ENCODE data around the gene CDC5L. TPM values are rescaled to one million over a fixed set of nuclear protein-coding genes. Genes with fewer than 3 reads are reported as not detected.

The CDC5L gene
- total RNA-seq: 25.6 to 26.0 TPM (median 25.7 TPM) in 3 replicates

GRCh38 chr6:44387346-44388134 is at the start of gene CDC5L:
TSS of gene CDC5L (plus strand) at chr6:44387706. CDS start at chr6:44387824, 118 bp downstream.
- TF ChIP-seq, protein P1, sequence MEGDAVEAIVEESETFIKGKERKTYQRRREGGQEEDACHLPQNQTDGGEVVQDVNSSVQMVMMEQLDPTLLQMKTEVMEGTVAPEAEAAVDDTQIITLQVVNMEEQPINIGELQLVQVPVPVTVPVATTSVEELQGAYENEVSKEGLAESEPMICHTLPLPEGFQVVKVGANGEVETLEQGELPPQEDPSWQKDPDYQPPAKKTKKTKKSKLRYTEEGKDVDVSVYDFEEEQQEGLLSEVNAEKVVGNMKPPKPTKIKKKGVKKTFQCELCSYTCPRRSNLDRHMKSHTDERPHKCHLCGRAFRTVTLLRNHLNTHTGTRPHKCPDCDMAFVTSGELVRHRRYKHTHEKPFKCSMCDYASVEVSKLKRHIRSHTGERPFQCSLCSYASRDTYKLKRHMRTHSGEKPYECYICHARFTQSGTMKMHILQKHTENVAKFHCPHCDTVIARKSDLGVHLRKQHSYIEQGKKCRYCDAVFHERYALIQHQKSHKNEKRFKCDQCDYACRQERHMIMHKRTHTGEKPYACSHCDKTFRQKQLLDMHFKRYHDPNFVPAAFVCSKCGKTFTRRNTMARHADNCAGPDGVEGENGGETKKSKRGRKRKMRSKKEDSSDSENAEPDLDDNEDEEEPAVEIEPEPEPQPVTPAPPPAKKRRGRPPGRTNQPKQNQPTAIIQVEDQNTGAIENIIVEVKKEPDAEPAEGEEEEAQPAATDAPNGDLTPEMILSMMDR (IDR thresholded peaks at IDR 0.05; ENCODE audit: unreplicated experiment): no peak

GRCh38 chr6:44338228-44339122 is 49.0 kb upstream of the CDC5L start:
- Mint-ChIP-seq H3K4me1 (no peaks in the 10 kb centered on the region), H3K27me3 (ENCODE audit: low read depth) (peaks cover 37% of the 10 kb centered on the region), H3K36me3 (no peaks in the 10 kb centered on the region), H3K9me3 (no peaks in the 10 kb centered on the region), H3K27ac (no peak overlapping the region), H3K4me3 (no peak overlapping the region)
- DNase-seq (ENCODE audit: low spot score in 2 of 2, unreplicated experiment in 2 of 2): peak in 1 of 2 experiments; percentile 69
- TF ChIP-seq, protein P1 (IDR thresholded peaks at IDR 0.05; ENCODE audit: unreplicated experiment): peak; percentile 10

More at GRCh38 chr6:44387346-44388134, at the start of gene CDC5L:
- Mint-ChIP-seq H3K36me3 (peaks cover 6% of the 10 kb centered on the region), H3K27ac (peak within 1 kb of the TSS; percentile 99), H3K27me3 (ENCODE audit: low read depth) (no peaks in the 10 kb centered on the region), H3K9me3 (no peaks in the 10 kb centered on the region), H3K4me3 (peak within 1 kb of the TSS; percentile 97), H3K4me1 (peaks cover 32% of the 10 kb centered on the region)
- DNase-seq (ENCODE audit: low spot score in 2 of 2, unreplicated experiment in 2 of 2): peak; percentile 94 to 95

- DNase-seq (ENCODE audit: low spot score in 2 of 2, unreplicated experiment in 2 of 2): no peak
- H3K27ac Mint-ChIP-seq: no peak overlapping the region
- H3K4me3 Mint-ChIP-seq: no peak overlapping the region
- no peaks in the 10 kb centered on the region for H3K9me3 Mint-ChIP-seq
- H3K27me3 Mint-ChIP-seq (ENCODE audit: low read depth): peaks cover 45% of the 10 kb centered on the region
- H3K36me3 Mint-ChIP-seq: no peaks in the 10 kb centered on the region
- TF ChIP-seq, protein P1 (IDR thresholded peaks at IDR 0.05; ENCODE audit: unreplicated experiment): no peak
- H3K4me1 Mint-ChIP-seq: no peaks in the 10 kb centered on the region
These were observed 48.2 kb upstream of the CDC5L start for GRCh38 chr6:44339301-44339700.

DNA sequence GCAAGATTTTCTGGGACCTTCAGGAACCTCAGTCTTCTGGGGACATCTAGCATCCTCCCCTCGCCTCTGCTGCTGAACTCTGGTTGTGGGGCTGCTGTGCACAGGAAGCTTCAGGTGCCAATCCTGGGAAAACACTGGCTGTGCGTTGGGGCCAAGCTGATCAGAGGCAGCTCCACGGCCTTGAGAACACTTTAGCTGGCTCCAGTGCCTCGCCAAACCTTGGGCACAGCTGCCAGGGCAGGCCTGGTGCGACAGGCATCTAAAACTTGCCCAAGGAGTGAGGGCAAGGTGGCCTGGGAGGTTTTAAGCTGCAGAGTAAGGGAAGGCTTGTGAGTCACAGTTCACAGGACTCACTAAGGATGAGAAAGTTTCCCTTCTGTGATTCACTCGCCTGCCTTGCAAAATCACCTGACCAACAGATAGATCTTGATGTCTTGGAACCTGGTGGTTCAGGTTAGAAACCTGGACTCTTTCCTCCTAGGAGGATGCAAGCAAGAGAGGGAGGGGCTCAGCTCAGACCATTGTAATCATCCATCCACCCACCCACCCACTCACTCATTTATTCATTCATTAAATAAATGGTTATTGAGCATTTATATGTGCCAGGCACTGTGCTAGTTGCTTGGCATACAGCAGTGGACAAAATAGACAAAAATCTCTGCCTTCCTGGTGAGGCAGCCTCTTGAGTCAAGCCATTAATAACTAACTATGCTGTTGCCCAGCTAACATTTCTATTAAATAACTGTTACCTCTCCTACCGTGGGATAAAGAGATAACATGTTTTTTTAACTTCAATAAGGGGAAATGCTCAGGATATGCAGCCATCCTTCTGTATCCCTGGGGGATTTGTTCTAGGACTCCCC is 47.5 kb upstream of the CDC5L start:
- TF ChIP-seq, protein P1 (IDR thresholded peaks at IDR 0.05; ENCODE audit: unreplicated experiment): no peak

More for the DNA sequence above, 47.5 kb upstream of the CDC5L start:
- Mint-ChIP-seq H3K9me3 (no peaks in the 10 kb centered on the region), H3K27ac (no peak overlapping the region), H3K4me3 (no peak overlapping the region), H3K27me3 (ENCODE audit: low read depth) (peaks cover 52% of the 10 kb centered on the region), H3K36me3 (no peaks in the 10 kb centered on the region), H3K4me1 (no peaks in the 10 kb centered on the region)
- no peak for DNase-seq (ENCODE audit: low spot score in 2 of 2, unreplicated experiment in 2 of 2)

All from mesothelial cell of epicardium (in vitro differentiated cells).